Parathyroid adenoma (tissue), 2 donors: ENCODE results near the gene LYG1.
"Not testable (repeated sequence)": the region's sequence is repeated elsewhere in the genome, so short reads cannot be mapped to it uniquely, and the experiment has no call there.

ENCODE experiments used
- H2AFZ ChIP-seq: fragments of 300-600 bp; sonication (generic); one replicate; pipeline ENCODE4 v1.7.0; 2017; ENCODE audit warnings: antibody characterized with exemption, mild to moderate bottlenecking
- H3K27ac ChIP-seq: fragments of 300-600 bp; sonication (generic); one replicate; pipeline ENCODE4 v1.7.0; 2017
- H3K27me3 ChIP-seq: fragments of 300-600 bp; sonication (generic); one replicate; pipeline ENCODE4 v1.7.0; 2017; ENCODE audit warnings: low read length; ENCODE audit not compliant: control insufficient read depth, insufficient read depth
- H3K36me3 ChIP-seq: fragments of 300-600 bp; sonication (generic); one replicate; pipeline ENCODE4 v1.7.0; 2017; ENCODE audit warnings: low read length; ENCODE audit not compliant: control insufficient read depth, insufficient read depth
- H3K4me1 ChIP-seq: fragments of 300-600 bp; sonication (generic); one replicate; pipeline ENCODE4 v1.7.0; 2017; ENCODE audit warnings: control low read depth
- H3K4me2 ChIP-seq: fragments of 300-600 bp; sonication (generic); one replicate; pipeline ENCODE4 v1.7.0; 2017; ENCODE audit warnings: low read length
- H3K4me3 ChIP-seq: fragments of 300-600 bp; sonication (generic); one replicate; pipeline ENCODE4 v1.7.0; 2017; ENCODE audit warnings: low read depth, low read length
- H3K79me2 ChIP-seq: fragments of 300-600 bp; sonication (generic); one replicate; pipeline ENCODE4 v1.7.0; 2017; ENCODE audit warnings: control low read depth
- H3K9ac ChIP-seq: fragments of 300-600 bp; sonication (generic); one replicate; pipeline ENCODE4 v1.7.0; 2017; ENCODE audit warnings: mild to moderate bottlenecking
- H3K9me3 ChIP-seq: fragments of 300-600 bp; sonication (generic); one replicate; pipeline ENCODE4 v1.7.0; 2017; ENCODE audit warnings: low read length; ENCODE audit not compliant: control insufficient read depth
- TF ChIP-seq, protein P1 (sequence below): fragments of 300-600 bp; sonication (generic); IDR thresholded peaks from one replicate; pipeline ENCODE4 v1.7.0; 2017; ENCODE audit warnings: antibody characterized with exemption, mild to moderate bottlenecking
- donor health status: primary hyperparathyroidism.

Gene LYG1

DNA sequence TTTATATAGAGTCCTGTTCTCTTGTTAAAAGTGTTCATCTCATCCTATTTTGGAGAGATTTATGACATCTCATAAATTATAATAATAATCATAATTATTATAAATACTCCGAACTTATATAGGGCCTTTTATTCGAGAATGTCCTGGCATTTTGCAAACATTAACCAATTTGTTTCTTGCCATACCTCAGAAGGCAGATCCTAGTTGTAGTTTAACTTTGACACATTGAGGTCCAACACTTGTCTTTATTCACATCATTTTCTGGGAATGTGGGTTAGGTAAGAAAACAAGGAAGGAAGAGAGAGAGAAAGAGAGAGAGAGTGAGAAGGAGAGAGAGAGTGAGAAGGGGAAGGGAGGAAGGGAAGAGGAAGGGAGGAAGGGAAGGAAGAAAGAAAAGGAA lies at the start of gene LYG1:
Gene LYG1 (minus strand): TSS at position 101 of the 400 bp plus-strand sequence. CDS start 5,527 bp downstream, outside the sequence.
- not testable (repeated sequence) for H3K9ac ChIP-seq, H3K4me1 ChIP-seq, H3K27ac ChIP-seq, H3K36me3 ChIP-seq, H2AFZ ChIP-seq, H3K27me3 ChIP-seq, H3K9me3 ChIP-seq, H3K4me3 ChIP-seq, H3K4me2 ChIP-seq, H3K79me2 ChIP-seq

DNA sequence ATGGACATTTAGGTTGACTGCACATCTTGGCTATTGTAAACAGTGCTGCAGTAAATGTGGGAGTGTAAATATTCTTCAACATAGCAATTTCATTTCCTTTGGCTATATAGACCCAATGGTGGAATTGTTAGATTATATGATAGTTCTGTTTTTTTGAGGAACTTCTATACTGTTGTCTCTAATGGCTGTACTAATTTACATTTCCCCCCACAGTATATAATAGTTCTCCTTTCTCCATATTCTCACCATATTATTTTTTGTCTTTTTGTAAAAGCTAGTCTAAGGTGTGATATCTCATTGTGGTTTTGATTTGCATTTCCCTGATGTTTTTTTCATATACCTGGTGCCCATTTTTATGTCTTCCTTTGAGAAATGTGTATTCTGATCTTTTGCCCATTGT lies 49.2 kb upstream of the LYG1 start:
- no peak overlapping the region for H3K9ac ChIP-seq
- H3K27me3 ChIP-seq = no peaks in the 10 kb centered on the region
- H3K27ac ChIP-seq = no peak overlapping the region
- TF ChIP-seq, protein P1, sequence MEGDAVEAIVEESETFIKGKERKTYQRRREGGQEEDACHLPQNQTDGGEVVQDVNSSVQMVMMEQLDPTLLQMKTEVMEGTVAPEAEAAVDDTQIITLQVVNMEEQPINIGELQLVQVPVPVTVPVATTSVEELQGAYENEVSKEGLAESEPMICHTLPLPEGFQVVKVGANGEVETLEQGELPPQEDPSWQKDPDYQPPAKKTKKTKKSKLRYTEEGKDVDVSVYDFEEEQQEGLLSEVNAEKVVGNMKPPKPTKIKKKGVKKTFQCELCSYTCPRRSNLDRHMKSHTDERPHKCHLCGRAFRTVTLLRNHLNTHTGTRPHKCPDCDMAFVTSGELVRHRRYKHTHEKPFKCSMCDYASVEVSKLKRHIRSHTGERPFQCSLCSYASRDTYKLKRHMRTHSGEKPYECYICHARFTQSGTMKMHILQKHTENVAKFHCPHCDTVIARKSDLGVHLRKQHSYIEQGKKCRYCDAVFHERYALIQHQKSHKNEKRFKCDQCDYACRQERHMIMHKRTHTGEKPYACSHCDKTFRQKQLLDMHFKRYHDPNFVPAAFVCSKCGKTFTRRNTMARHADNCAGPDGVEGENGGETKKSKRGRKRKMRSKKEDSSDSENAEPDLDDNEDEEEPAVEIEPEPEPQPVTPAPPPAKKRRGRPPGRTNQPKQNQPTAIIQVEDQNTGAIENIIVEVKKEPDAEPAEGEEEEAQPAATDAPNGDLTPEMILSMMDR = no peak
- H3K79me2 ChIP-seq = peaks cover 30% of the 10 kb centered on the region
- no peaks in the 10 kb centered on the region for H3K9me3 ChIP-seq
- no peaks in the 10 kb centered on the region for H3K4me1 ChIP-seq
- H3K36me3 ChIP-seq = no peaks in the 10 kb centered on the region
- no peak overlapping the region for H3K4me3 ChIP-seq
- no peak overlapping the region for H2AFZ ChIP-seq
- H3K4me2 ChIP-seq = no peak overlapping the region

DNA sequence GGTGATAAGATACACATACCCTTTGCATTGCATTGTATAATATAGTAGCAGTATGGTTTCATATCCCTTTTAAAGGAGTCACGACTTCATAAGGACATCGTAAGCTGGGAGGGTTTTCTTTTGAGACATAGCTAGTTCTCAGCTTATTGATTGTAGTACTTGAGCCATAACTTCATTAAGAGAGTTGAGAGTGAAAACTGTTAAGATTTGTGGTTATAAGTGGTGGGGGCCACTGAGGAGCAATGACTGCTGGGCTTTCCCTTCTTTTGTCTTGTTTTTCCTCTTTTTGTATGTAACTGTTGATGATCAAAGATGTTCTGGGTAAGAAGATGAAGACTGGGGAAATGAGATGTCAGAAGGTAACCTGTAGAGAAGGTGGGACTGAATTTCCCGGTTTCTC lies 47.2 kb upstream of the LYG1 start:
- peaks cover 44% of the 10 kb centered on the region for H3K79me2 ChIP-seq
- no peak overlapping the region for H3K4me3 ChIP-seq
- H3K4me1 ChIP-seq = no peaks in the 10 kb centered on the region
- no peaks in the 10 kb centered on the region for H3K27me3 ChIP-seq
- H3K9me3 ChIP-seq = no peaks in the 10 kb centered on the region
- H3K27ac ChIP-seq = no peak overlapping the region
- H3K36me3 ChIP-seq = no peaks in the 10 kb centered on the region
- H3K4me2 ChIP-seq = no peak overlapping the region
- H2AFZ ChIP-seq = no peak overlapping the region
- TF ChIP-seq, protein P1 = no peak
- H3K9ac ChIP-seq = no peak overlapping the region

DNA sequence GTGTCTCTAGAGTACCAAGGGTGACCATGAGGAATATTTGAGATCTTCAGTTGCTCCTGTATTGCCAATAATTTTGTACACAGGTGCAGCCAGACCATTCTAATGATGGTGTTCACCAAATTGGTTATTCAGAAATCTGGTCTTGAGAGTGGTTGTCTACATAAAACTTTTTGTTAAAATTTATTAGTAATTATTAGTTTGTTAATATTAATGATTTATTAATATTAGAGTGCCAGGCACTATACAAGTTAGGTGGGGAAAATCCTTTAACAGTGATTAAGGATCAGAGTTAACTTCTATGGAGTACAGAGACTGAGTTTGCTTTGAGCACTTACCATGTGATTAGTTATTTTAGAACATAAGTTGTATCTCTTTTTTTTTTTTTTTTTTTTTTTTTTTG lies 45.2 kb upstream of the LYG1 start:
- Histone ChIP-seq H3K4me2 (no peak overlapping the region), H3K79me2 (peaks cover 43% of the 10 kb centered on the region), H3K4me3 (no peak overlapping the region), H2AFZ (no peak overlapping the region), H3K9me3 (no peaks in the 10 kb centered on the region), H3K9ac (no peak overlapping the region), H3K27me3 (no peaks in the 10 kb centered on the region), H3K4me1 (no peaks in the 10 kb centered on the region), H3K36me3 (no peaks in the 10 kb centered on the region), H3K27ac (no peak overlapping the region)
- TF ChIP-seq, protein P1 = no peak

DNA sequence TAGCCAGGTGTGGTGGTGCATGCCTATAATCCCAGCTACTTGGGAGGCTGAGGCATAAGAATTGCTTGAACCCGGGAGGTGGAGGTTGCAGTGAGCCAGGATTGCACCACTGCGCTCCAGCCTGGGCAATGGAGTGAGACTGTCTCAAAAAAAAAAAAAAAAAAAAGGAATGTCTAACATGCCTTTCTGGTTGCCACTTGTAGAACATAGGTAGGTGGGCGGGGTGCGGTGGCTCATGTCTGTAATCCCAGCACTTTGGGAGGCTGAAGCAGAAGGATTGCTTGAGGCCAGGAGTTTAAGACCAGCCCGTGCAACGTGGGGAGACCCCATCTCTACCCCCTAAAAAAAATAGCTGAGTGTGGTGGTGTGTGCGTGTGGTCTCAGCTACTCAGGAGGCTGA lies 44.4 kb upstream of the LYG1 start:
- H3K9ac ChIP-seq, H2AFZ ChIP-seq, H3K9me3 ChIP-seq, H3K36me3 ChIP-seq, H3K4me3 ChIP-seq, H3K27me3 ChIP-seq, H3K4me1 ChIP-seq, H3K27ac ChIP-seq, H3K4me2 ChIP-seq: not testable (repeated sequence)
- peaks cover 46% of the 10 kb centered on the region for H3K79me2 ChIP-seq

DNA sequence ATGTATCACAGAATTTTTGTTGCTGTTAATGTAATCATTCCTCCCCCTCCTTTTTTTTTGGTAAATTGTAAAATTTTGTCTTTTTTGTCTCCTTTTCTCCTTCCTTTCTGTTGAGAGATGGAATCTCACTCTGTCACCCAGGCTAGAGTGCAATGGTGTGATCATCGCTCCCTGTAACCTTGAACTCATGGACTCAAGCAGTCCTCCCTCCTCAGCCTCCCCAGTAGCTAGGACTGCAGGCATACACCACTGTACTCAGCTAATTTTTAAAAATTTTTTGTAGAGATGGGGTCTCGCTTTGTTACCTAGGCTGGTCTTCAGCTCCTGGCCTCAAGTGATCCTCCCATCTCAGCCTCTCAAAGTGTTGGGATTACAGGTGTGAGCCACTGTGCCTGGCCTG lies 41.5 kb upstream of the LYG1 start:
- TF ChIP-seq, protein P1 = no peak
- Histone ChIP-seq H3K4me2 (no peak overlapping the region), H3K79me2 (peaks cover 55% of the 10 kb centered on the region), H3K36me3 (no peaks in the 10 kb centered on the region), H2AFZ (no peak overlapping the region), H3K27me3 (no peaks in the 10 kb centered on the region), H3K4me3 (no peak overlapping the region), H3K9me3 (no peaks in the 10 kb centered on the region), H3K9ac (no peak overlapping the region), H3K27ac (no peak overlapping the region), H3K4me1 (no peaks in the 10 kb centered on the region)
